DOHH2 (cell line): ENCODE results near the gene NOSIP.
A peak's percentile ranks its signal among the peaks of the same experiment; 100 is the strongest.

Experiments used
- H3F3A ChIP-seq: fragments of 200-600 bp; sonication (generic), shearing (Covaris generic); 2 replicates; pipeline ENCODE4 v1.6.0; 2016; ENCODE audit warnings: antibody characterized with exemption, mild to moderate bottlenecking; ENCODE audit not compliant: control insufficient read depth, insufficient read depth
- H3K27ac ChIP-seq: fragments of 200-600 bp; sonication (generic); 2 replicates; pipeline ENCODE4 v1.5.1; 2014; ENCODE audit warnings: low read depth, mild to moderate bottlenecking, low read length, moderate library complexity
- H3K27me3 ChIP-seq: fragments of 200-600 bp; sonication (generic); 2 replicates; pipeline ENCODE4 v1.6.1; 2014; ENCODE audit warnings: mild to moderate bottlenecking, low read length, mixed read lengths; ENCODE audit not compliant: control insufficient read depth
- H3K36me3 ChIP-seq: fragments of 200-600 bp; sonication (generic); 2 replicates; pipeline ENCODE4 v1.6.1; 2014; ENCODE audit warnings: mild to moderate bottlenecking, low read length, moderate library complexity, mixed read lengths; ENCODE audit not compliant: control insufficient read depth
- H3K4me1 ChIP-seq: fragments of 200-600 bp; sonication (generic); 2 replicates; pipeline ENCODE4 v1.6.1; 2014; ENCODE audit warnings: mild to moderate bottlenecking, low read length, mixed read lengths; ENCODE audit not compliant: control insufficient read depth
- H3K4me2 ChIP-seq: fragments of 200-600 bp; sonication (generic); 2 replicates; pipeline ENCODE4 v1.6.0; 2014; ENCODE audit warnings: mild to moderate bottlenecking, low read length, moderate library complexity
- H3K4me3 ChIP-seq: fragments of 200-600 bp; sonication (generic); 2 replicates; pipeline ENCODE4 v1.5.1; 2014; ENCODE audit warnings: mild to moderate bottlenecking, low read length, mixed read lengths
- H3K79me2 ChIP-seq: fragments of 200-600 bp; sonication (generic); 2 replicates; pipeline ENCODE4 v1.6.1; 2014; ENCODE audit warnings: mild to moderate bottlenecking, low read length, mixed read lengths; ENCODE audit not compliant: control insufficient read depth
- H3K9me2 ChIP-seq: fragments of 200-600 bp; sonication (generic); replicated peaks from 2 replicates; pipeline ENCODE4 v1.6.1; 2014; ENCODE audit warnings: mild to moderate bottlenecking, low read length, mixed read lengths; ENCODE audit not compliant: control insufficient read depth
- H3K9me3 ChIP-seq: fragments of 200-600 bp; sonication (generic); 2 replicates; pipeline ENCODE4 v1.6.1; 2014; ENCODE audit warnings: antibody characterized with exemption, low read length, mixed read lengths; ENCODE audit not compliant: control insufficient read depth, insufficient read depth
- H4K20me1 ChIP-seq: fragments of 200-600 bp; sonication (generic); 2 replicates; pipeline ENCODE4 v1.6.0; 2014; ENCODE audit warnings: low read depth, mild to moderate bottlenecking, antibody characterized with exemption, low read length, moderate library complexity; ENCODE audit not compliant: control insufficient read depth, insufficient read depth
- CTCF ChIP-seq: fragments of 200-600 bp; sonication (generic); IDR thresholded peaks from one replicate; pipeline ENCODE4 v1.5.1; 2014; ENCODE audit warnings: antibody characterized with exemption, mild to moderate bottlenecking, low read depth, low read length; ENCODE audit not compliant: poor library complexity, severe bottlenecking
- EZH2phosphoT487 ChIP-seq: fragments of 200-600 bp; sonication (generic); IDR thresholded peaks from 2 replicates; pipeline ENCODE4 v1.6.1; 2017; ENCODE audit warnings: borderline replicate concordance, mild to moderate bottlenecking, antibody characterized with exemption, low read length, moderate library complexity, mixed read lengths

The NOSIP gene

GRCh38 chr19:49549045-49549444 is 31.3 kb downstream of the NOSIP start:
- Histone ChIP-seq H3F3A (no peaks in the 10 kb centered on the region), H3K27ac (no peak overlapping the region)
- TF ChIP-seq CTCF (no peak), EZH2phosphoT487 (no peak)

GRCh38 chr19:49546825-49547565 is 33.4 kb downstream of the NOSIP start:
- H3K27me3 ChIP-seq = no peaks in the 10 kb centered on the region
- no peak overlapping the region for H3K4me3 ChIP-seq
- H3K9me2 ChIP-seq = no peaks in the 10 kb centered on the region
- H3K9me3 ChIP-seq = no peaks in the 10 kb centered on the region
- no peak for TF ChIP-seq EZH2phosphoT487
- TF ChIP-seq CTCF = peak; percentile 84
- no peaks in the 10 kb centered on the region for H4K20me1 ChIP-seq
- no peaks in the 10 kb centered on the region for H3K79me2 ChIP-seq
- H3K4me2 ChIP-seq = no peak overlapping the region
- no peak overlapping the region for H3K27ac ChIP-seq
- no peaks in the 10 kb centered on the region for H3F3A ChIP-seq
- H3K36me3 ChIP-seq = no peaks in the 10 kb centered on the region
- no peaks in the 10 kb centered on the region for H3K4me1 ChIP-seq

More at GRCh38 chr19:49549045-49549444, 31.3 kb downstream of the NOSIP start:
- Histone ChIP-seq H4K20me1 (no peaks in the 10 kb centered on the region), H3K9me2 (no peaks in the 10 kb centered on the region), H3K4me2 (no peak overlapping the region), H3K9me3 (no peaks in the 10 kb centered on the region), H3K79me2 (no peaks in the 10 kb centered on the region), H3K4me1 (no peaks in the 10 kb centered on the region), H3K4me3 (no peak overlapping the region), H3K27me3 (no peaks in the 10 kb centered on the region), H3K36me3 (no peaks in the 10 kb centered on the region)

- no peak overlapping the region for H3K27ac ChIP-seq
- H3K27me3 ChIP-seq = no peaks in the 10 kb centered on the region
- H3K4me3 ChIP-seq = no peak overlapping the region
- no peaks in the 10 kb centered on the region for H3K9me2 ChIP-seq
- H3F3A ChIP-seq = no peaks in the 10 kb centered on the region
- no peak overlapping the region for H3K4me2 ChIP-seq
- no peaks in the 10 kb centered on the region for H3K79me2 ChIP-seq
- H4K20me1 ChIP-seq = no peaks in the 10 kb centered on the region
- H3K9me3 ChIP-seq = no peaks in the 10 kb centered on the region
- H3K4me1 ChIP-seq = no peaks in the 10 kb centered on the region
- no peak for TF ChIP-seq CTCF
- H3K36me3 ChIP-seq = no peaks in the 10 kb centered on the region
Measured at GRCh38 chr19:49544154-49544553, 36.2 kb downstream of the NOSIP start.
